Gastrocnemius medialis (tissue), 4 donors: Measurements from ENCODE around the gene UPK3B. TPM values are rescaled to one million over a fixed set of nuclear protein-coding genes. Genes with fewer than 3 reads are reported as not detected.
"Not testable (repeated sequence)": the region's sequence is repeated elsewhere in the genome, so short reads cannot be mapped to it uniquely, and the experiment has no call there.

Source experiments
- ATAC-seq, 2 donors: fragments of 150-250 bp; one replicate each; pipeline ENCODE4 v1.9.1; 2016
- DNase-seq, 2 donors: peaks; one replicate each; pipeline ENCODE4 v3.0.0-alpha.2; 2019
- H3K27ac ChIP-seq, 4 donors: fragments of 200-600 bp; sonication (generic); 1 replicate in 1 of 4; 2 replicates in 3 of 4; pipeline ENCODE4 v1.5.1; 2016 to 2018; ENCODE audit warnings: mild to moderate bottlenecking in 2 of 4, moderate library complexity in 1 of 4
- H3K27me3 ChIP-seq, 3 donors: fragments of 200-600 bp; sonication (generic) in 2 of 3; 1 replicate in 1 of 3; 2 replicates in 2 of 3; pipeline versions ENCODE4 v1.5.1 to v1.6.0; 2016 to 2019; ENCODE audit warnings: mild to moderate bottlenecking in 1 of 3, moderate library complexity in 1 of 3
- H3K36me3 ChIP-seq, 2 donors: fragments of 200-600 bp; sonication (generic) in 1 of 2; one replicate each; pipeline ENCODE4 v1.5.1; 2017 to 2018
- H3K4me1 ChIP-seq, 2 donors: fragments of 200-600 bp; sonication (generic) in 1 of 2; one replicate each; pipeline ENCODE4 v1.5.1; 2016 to 2017; ENCODE audit warnings: mild to moderate bottlenecking in 2 of 2
- H3K4me3 ChIP-seq, 4 donors: fragments of 200-600 bp; sonication (generic) in 3 of 4; 1 replicate in 1 of 4; 2 replicates in 3 of 4; pipeline ENCODE4 v1.5.1; 2016 to 2019; ENCODE audit warnings: mild to moderate bottlenecking in 2 of 4
- H3K9me3 ChIP-seq, 3 donors: fragments of 200-600 bp; sonication (generic) in 2 of 3; 1 replicate in 1 of 3; 2 replicates in 2 of 3; pipeline ENCODE4 v1.5.1; 2016 to 2019
- POLR2A ChIP-seq, 2 donors: fragments of 450-650 bp; IDR thresholded peaks; one replicate each; pipeline ENCODE4 v1.6.1; 2017; ENCODE audit warnings: antibody characterized with exemption in 2 of 2, mild to moderate bottlenecking in 2 of 2, moderate library complexity in 2 of 2
- in situ Hi-C, 4 donors: fragments of 200-750 bp; cut with MboI; loops; one replicate each; pipeline versions ENCODE4 v1.15.0 to v1.8.0; 2017; ENCODE audit warnings: low sequenced_read_pairs in 4 of 4
- intact Hi-C: fragments of 100-400 bp; cut with DNase I; formaldehyde crosslinking; loops from one replicate; pipeline ENCODE4 v1.15.1; 2023; ENCODE audit warnings: low total_unique reads
- total RNA-seq, 4 donors: library from RNA; depleted of rRNA; stranded (reverse); fragments of >200 nt; gene quantifications; one replicate each; pipeline versions ENCODE4 v1.1.0 to v1.2.3, GENCODE V29; 2016
- TF ChIP-seq, protein P1 (sequence below), 5 experiments: fragments of 450-650 bp in 3 of 5; fragments of 200-600 bp in 2 of 5; sonication (generic) in 2 of 5; IDR thresholded peaks in 4 of 5; conservative IDR thresholded peaks in 1 of 5; 1 replicate in 4 of 5; 2 replicates in 1 of 5; pipeline ENCODE4 v1.5.1; 2016 to 2019; ENCODE audit warnings: antibody characterized with exemption in 5 of 5, mild to moderate bottlenecking in 3 of 5, moderate library complexity in 3 of 5

The UPK3B gene
- total RNA-seq, 4 donors from 2014 or later = 0.22 to 0.92 (median 0.27) TPM; not detected in 1

DNA sequence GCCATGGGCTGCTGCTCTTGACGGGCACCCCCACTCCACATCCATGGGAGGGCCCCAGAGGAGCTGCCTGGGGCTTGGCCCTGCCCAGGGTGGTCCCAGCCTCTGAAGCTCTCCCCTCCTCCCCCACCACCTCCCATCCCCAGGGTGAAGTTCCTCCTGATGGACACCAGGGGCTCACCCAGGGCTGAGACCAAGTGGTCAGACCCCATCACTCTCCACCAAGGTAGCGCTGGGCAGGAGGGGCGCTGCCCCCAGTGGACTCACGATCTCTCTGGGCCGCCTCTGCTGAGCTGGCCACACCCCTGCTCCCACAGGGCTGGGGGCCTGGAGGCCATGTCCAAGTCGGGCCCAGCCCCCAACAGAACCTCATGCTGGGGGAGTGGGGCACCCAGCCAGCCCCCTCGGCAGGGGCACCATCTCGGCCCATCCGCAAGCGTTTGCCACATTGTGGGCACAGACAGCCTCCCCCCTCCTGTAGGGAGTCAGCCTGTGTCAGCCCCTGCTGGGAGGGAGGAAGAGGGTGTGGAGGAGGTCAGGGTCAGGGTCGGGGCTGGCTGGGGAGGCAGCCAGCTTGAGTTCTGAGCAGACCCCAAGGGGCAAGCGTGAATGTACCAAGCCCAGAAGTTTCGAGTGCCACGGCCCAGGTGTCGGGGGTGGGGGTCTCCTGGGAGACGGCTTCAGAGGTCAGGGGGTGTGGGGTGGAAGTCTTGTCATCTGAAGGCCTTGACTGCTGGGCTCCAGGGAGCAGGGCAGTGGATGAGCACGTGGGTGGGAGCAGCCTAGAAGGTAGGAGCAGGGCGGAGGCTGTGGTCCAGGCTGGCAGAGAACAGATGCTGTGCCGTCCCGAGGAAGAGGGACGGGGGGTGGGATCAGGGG, 2.8 kb downstream of the UPK3B start:
- Histone ChIP-seq H3K4me3 (no peak overlapping the region), H3K36me3 (no peaks in the 10 kb centered on the region), H3K4me1 (no peaks in the 10 kb centered on the region), H3K27ac (no peak overlapping the region), H3K27me3 (no peaks in the 10 kb centered on the region), H3K9me3 (no peaks in the 10 kb centered on the region)
- intact Hi-C loops = no loop called here
- no peak for ATAC-seq
- TF ChIP-seq POLR2A (IDR thresholded peaks at IDR 0.05) = no peak
- TF ChIP-seq, protein P1, sequence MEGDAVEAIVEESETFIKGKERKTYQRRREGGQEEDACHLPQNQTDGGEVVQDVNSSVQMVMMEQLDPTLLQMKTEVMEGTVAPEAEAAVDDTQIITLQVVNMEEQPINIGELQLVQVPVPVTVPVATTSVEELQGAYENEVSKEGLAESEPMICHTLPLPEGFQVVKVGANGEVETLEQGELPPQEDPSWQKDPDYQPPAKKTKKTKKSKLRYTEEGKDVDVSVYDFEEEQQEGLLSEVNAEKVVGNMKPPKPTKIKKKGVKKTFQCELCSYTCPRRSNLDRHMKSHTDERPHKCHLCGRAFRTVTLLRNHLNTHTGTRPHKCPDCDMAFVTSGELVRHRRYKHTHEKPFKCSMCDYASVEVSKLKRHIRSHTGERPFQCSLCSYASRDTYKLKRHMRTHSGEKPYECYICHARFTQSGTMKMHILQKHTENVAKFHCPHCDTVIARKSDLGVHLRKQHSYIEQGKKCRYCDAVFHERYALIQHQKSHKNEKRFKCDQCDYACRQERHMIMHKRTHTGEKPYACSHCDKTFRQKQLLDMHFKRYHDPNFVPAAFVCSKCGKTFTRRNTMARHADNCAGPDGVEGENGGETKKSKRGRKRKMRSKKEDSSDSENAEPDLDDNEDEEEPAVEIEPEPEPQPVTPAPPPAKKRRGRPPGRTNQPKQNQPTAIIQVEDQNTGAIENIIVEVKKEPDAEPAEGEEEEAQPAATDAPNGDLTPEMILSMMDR (IDR thresholded peaks at IDR 0.05 in 4 of 5, conservative IDR thresholded peaks at IDR 0.05 in 1 of 5) = peak in 1 of 5 experiments; percentile 31
- peak in 1 of 2 donors; percentile 11 for DNase-seq
- in situ Hi-C loops = no loop called here

DNA sequence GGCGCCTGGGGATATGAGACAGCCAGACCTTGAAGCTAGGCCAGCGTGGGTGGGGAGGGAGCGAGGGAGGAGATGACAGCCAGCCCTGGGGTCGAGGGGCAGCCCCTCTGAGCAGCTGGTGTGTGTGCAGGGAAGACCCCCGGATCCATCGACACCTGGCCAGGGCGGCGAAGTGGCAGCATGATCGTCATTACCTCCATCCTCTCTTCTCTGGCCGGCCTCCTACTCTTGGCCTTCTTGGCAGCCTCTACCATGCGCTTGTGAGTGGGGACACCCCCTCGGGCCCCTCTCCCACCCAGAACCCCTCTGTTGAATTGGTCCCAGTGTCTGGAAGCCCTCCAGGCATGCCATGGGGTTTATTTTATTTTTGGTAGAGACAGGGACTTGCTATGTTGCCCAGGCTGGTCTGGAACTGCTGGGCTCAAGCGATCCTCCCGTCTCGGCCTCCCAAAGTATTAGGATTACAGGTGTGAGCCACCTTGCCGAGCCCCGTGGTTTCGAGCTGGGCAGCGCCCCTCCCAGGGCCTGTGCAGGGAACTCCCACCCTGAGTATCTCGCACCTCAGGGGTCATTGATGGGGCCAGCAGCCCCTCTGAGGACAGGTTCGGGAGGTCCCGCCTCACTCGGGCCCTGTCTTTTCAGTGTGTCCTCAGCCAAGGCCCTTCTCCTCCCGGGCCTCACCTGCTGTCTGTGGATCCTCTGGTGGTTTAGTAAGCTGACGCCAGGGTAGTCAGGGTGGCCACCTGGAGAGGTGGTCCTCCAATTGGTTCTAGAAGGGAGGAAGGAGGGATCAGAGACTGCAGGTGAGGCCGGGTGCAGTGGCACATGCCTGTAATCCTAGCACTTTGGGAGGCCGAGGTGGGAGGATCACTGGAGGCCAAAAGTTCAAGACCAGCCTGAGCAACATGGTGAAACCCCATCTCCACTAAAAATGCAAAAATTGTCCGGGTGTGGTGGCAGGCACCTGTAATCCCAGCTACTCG, 3.8 kb downstream of the UPK3B start:
- Histone ChIP-seq H3K4me3 (no peak overlapping the region), H3K27me3 (no peaks in the 10 kb centered on the region), H3K9me3 (no peaks in the 10 kb centered on the region), H3K27ac (no peak overlapping the region), H3K36me3 (no peaks in the 10 kb centered on the region), H3K4me1 (no peaks in the 10 kb centered on the region)
- ATAC-seq = no peak
- TF ChIP-seq POLR2A (IDR thresholded peaks at IDR 0.05) = no peak
- TF ChIP-seq, protein P1 (IDR thresholded peaks at IDR 0.05 in 4 of 5, conservative IDR thresholded peaks at IDR 0.05 in 1 of 5) = no peak
- intact Hi-C loops (no loop called here), in situ Hi-C loops (no loop called here)
- DNase-seq = no peak

DNA sequence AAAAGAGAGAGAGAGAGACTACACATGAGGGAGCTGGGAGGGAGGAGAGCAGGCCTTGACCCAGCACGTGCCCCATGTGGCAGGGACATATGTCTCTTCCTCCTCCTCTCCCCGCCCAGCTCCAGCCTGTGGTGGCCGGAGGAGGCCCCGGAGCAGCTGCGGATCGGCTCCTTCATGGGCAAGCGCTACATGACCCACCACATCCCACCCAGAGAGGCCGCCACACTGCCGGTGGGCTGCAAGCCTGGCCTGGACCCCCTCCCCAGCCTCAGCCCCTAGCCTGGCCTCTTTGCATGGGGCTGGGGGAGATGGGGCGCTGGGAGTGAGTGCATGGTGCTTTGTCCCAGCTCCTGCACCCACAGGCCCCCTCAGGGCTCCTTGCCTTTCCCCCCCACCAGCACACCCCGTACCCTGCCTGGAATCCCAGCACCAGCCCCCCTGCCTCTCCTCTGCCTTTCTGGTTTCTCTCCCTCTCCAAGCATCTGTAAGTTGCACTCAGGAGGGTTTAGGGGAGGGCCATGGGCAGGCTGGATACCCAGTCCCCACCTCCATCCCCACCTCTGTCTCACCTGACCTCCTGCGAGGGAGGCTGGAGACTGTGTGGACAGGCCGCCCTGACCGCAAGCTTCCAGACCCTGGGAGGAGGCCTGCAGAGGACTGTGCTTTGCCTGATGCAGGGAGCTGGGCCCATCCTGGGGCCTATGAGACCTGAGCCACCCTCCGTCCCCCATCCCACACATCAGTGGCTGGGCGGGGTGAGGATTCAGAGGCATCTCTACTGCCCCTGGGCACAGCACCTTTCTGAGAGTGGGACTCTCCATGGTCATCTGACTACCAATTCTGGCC, 4.8 kb downstream of the UPK3B start:
- no peak for TF ChIP-seq POLR2A (IDR thresholded peaks at IDR 0.05)
- TF ChIP-seq, protein P1 (IDR thresholded peaks at IDR 0.05 in 4 of 5, conservative IDR thresholded peaks at IDR 0.05 in 1 of 5) = no peak
- Histone ChIP-seq H3K36me3 (no peaks in the 10 kb centered on the region), H3K4me1 (no peaks in the 10 kb centered on the region), H3K27ac (no peak overlapping the region), H3K9me3 (no peaks in the 10 kb centered on the region), H3K27me3 (no peaks in the 10 kb centered on the region), H3K4me3 (no peak overlapping the region)
- intact Hi-C loops = no loop called here
- DNase-seq = no peak
- ATAC-seq = no peak
- in situ Hi-C loops = no loop called here

DNA sequence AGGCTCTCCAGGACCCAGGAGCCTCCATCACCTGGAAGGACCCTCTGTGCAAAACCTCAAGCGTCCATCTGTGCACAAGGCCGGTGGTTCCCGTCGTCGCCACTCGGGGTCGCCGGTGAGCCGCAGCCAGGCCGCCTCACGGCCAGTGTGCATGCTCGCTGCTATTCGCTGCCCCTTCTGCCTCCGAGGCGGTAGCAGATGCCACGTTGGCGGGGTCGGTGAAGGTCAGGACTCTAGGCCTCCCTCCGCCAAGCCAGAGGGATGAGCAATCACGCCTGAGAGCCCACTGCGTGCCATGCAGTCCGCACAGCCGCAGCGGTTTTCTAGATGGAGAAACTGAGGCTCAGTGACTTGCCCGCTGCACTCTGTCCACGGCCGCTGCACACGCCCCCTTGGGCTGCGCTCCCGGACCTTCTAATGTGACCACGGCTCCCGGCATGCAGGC, 5.7 kb downstream of the UPK3B start:
- no peaks in the 10 kb centered on the region for H3K27me3 ChIP-seq
- DNase-seq (no peak), ATAC-seq (peak in 1 of 2 donors; percentile 76)
- H3K4me3 ChIP-seq = no peak overlapping the region
- no peaks in the 10 kb centered on the region for H3K36me3 ChIP-seq
- in situ Hi-C loops (no loop called here), intact Hi-C loops (no loop called here)
- no peaks in the 10 kb centered on the region for H3K9me3 ChIP-seq
- TF ChIP-seq, protein P1 (IDR thresholded peaks at IDR 0.05 in 4 of 5, conservative IDR thresholded peaks at IDR 0.05 in 1 of 5) = peak in 2 of 5 experiments; percentile 67 to 86
- no peak for TF ChIP-seq POLR2A (IDR thresholded peaks at IDR 0.05)
- no peak overlapping the region for H3K27ac ChIP-seq
- H3K4me1 ChIP-seq = no peaks in the 10 kb centered on the region

DNA sequence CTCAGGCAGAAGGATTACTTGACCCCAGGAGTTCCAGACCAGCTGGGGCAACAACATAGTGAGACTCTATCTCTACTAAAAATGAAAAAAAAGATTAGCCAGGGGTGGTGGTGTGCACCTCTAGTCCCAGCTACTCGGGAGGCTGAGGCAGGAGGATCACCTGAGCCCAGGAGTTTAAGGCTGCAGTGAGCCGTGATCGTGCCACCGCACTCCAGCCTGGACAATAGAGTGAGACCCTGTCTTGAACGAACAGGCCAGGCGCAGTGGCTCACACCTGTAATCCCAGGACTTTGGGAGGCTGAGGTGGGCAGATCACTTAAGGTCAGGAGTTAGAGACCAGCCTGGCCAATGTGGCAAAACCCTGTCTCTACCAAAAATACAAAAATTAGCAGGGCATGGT, 6.6 kb downstream of the UPK3B start:
- in situ Hi-C loops = not testable (repeated sequence)

DNA sequence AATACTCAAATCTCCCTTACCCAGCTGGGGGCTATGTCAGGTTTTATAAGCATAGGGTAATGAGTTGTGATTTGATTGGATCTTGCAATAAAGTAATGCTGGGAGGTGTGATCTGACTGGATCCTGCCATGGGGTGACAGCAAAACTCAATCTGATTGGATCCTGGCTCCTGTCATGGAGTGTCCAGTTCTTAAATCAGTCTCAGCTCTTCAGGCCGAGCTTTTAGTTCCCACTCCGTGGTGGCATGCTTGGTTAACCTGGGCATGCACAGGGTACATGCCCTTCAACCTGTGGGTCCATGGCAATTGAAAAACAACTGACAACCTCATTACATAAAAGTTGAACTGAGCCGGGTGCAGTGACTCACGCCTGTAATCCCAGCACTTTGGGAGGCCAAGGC, 15.8 kb downstream of the UPK3B start:
- DNase-seq, H3K27me3 ChIP-seq, H3K4me1 ChIP-seq, intact Hi-C loops, in situ Hi-C loops, H3K36me3 ChIP-seq, H3K27ac ChIP-seq, H3K4me3 ChIP-seq, ATAC-seq, H3K9me3 ChIP-seq: not testable (repeated sequence)

More for the DNA sequence above, 6.6 kb downstream of the UPK3B start:
- DNase-seq, H3K27me3 ChIP-seq, H3K4me3 ChIP-seq, intact Hi-C loops, H3K4me1 ChIP-seq, H3K36me3 ChIP-seq, H3K9me3 ChIP-seq, H3K27ac ChIP-seq, ATAC-seq: not testable (repeated sequence)
